MCF 10A (cell line): ENCODE measurements around the gene ARHGAP40. TPM values are rescaled to one million over a fixed set of nuclear protein-coding genes. Genes with fewer than 3 reads are reported as not detected.

Experiments used
- BruUV-seq: library from RNA; stranded (reverse); fragments of 400-500 nt; replicated peaks from 2 replicates; lab custom pipeline; 2021; lab: Mats Ljungman, UMichigan
- CTCF ChIA-PET: fragments of 300-600 bp; sonication (Branson Sonifier 250); formaldehyde crosslinking; extraction: SDS; loops from one replicate; lab custom pipeline; 2021; ENCODE audit warnings: antibody characterized with exemption, inconsistent platforms; lab: Yijun Ruan, JAX
- POLR2A ChIA-PET: fragments of 300-600, 350-650 bp; sonication (Branson Sonifier 250); formaldehyde crosslinking; extraction: SDS; loops from one replicate; lab custom pipeline; 2020; ENCODE audit warnings: antibody characterized with exemption, inconsistent platforms; lab: Yijun Ruan, JAX
- DNase-seq: peaks from one replicate; pipeline ENCODE4 v3.0.0-alpha.2; 2018; ENCODE audit not compliant: unreplicated experiment
- H3K27ac Mint-ChIP-seq: one replicate; pipeline ENCODE4 v1.8.0; 2022; ENCODE audit warnings: mild to moderate bottlenecking, low read depth, mixed read lengths; ENCODE audit not compliant: unreplicated experiment
- H3K27me3 Mint-ChIP-seq: one replicate; pipeline ENCODE4 v1.8.0; 2022; ENCODE audit warnings: mixed read lengths; ENCODE audit not compliant: insufficient read depth, unreplicated experiment
- H3K36me3 Mint-ChIP-seq: one replicate; pipeline ENCODE4 v1.8.0; 2022; ENCODE audit warnings: mild to moderate bottlenecking, moderate library complexity, mixed read lengths; ENCODE audit not compliant: insufficient read depth, unreplicated experiment
- H3K4me1 Mint-ChIP-seq: one replicate; pipeline ENCODE4 v1.8.0; 2022; ENCODE audit warnings: mixed read lengths; ENCODE audit not compliant: insufficient read depth, unreplicated experiment
- H3K4me3 Mint-ChIP-seq: one replicate; pipeline ENCODE4 v1.8.0; 2022; ENCODE audit warnings: mild to moderate bottlenecking, moderate library complexity, mixed read lengths; ENCODE audit not compliant: unreplicated experiment
- H3K9me3 Mint-ChIP-seq: one replicate; pipeline ENCODE4 v1.8.0; 2022; ENCODE audit warnings: mixed read lengths; ENCODE audit not compliant: unreplicated experiment
- intact Hi-C: fragments of 100-400 bp; cut with micrococcal nuclease; formaldehyde crosslinking; loops from 2 replicates; pipeline ENCODE4 v1.14.1; 2022
- total RNA-seq: library from RNA; stranded (reverse); gene quantifications from 2 replicates; pipeline ENCODE4 v1.2.3, GENCODE V29; 2022
- TF ChIP-seq, protein P1 (sequence below): fragments of 200-600 bp; IDR thresholded peaks from one replicate; pipeline ENCODE4 v1.8.0; 2022; ENCODE audit warnings: antibody characterized with exemption, mild to moderate bottlenecking; ENCODE audit not compliant: unreplicated experiment

Gene ARHGAP40
- total RNA-seq, 1 experiment from 2014 or later, result not detected

DNA sequence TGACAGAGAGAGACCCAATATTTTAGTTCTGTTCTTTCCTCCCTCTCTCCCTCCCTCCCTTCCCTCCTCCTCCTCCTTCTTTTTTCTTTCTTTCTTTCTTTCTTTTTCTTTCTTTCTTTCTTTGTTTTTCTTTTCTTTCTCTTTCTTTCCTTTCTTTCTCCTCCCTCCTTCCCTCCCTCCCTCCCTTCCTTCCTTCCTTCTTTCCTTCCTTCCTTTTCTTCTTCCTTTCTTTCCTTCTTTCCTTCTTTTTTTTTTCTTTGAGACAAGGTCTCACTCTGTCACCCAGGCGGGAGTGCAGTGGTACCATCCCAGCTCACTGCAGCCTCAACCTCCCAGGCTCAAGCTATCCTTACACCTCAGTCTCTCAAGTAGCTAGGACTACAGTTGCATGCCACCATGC, 28.4 kb downstream of the ARHGAP40 start:
- Mint-ChIP-seq H3K27me3 (no peaks in the 10 kb centered on the region), H3K36me3 (no peaks in the 10 kb centered on the region), H3K4me3 (no peak overlapping the region), H3K9me3 (no peaks in the 10 kb centered on the region), H3K27ac (no peak overlapping the region), H3K4me1 (peaks cover 10% of the 10 kb centered on the region)
- DNase-seq, result no peak
- CTCF ChIA-PET, result interaction anchor here (1.2 to 2.0 kb wide), 4 partner anchors 15 to 121 kb away, joined by 3 to 10 read pairs (median 6); no protein-coding TSS in a partner anchor
- TF ChIP-seq, protein P1, sequence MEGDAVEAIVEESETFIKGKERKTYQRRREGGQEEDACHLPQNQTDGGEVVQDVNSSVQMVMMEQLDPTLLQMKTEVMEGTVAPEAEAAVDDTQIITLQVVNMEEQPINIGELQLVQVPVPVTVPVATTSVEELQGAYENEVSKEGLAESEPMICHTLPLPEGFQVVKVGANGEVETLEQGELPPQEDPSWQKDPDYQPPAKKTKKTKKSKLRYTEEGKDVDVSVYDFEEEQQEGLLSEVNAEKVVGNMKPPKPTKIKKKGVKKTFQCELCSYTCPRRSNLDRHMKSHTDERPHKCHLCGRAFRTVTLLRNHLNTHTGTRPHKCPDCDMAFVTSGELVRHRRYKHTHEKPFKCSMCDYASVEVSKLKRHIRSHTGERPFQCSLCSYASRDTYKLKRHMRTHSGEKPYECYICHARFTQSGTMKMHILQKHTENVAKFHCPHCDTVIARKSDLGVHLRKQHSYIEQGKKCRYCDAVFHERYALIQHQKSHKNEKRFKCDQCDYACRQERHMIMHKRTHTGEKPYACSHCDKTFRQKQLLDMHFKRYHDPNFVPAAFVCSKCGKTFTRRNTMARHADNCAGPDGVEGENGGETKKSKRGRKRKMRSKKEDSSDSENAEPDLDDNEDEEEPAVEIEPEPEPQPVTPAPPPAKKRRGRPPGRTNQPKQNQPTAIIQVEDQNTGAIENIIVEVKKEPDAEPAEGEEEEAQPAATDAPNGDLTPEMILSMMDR, result no peak
- POLR2A ChIA-PET, result no interaction called here
- intact Hi-C loops, result no loop called here
- BruUV-seq, result no TSS peak

DNA sequence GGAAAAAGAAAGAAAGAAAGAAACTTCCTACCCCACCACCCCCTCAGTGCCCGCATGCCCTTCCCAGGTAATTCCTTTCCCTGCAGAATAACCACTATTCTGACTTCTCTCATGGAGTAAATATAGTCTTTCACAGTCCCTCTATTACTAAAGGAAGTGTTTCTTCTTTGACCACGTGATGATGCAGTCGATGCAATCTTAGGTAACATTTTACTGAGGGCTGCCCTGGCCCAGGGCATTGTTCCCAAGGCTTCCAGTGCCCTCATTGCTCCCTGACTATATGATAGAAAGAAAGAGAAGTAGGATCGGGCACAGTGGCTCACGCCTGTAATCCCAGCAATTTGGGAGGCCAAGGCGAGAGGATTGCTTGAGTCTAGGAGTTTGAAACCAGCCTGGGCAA, 29.1 kb downstream of the ARHGAP40 start:
- H3K4me1 Mint-ChIP-seq, result peaks cover 10% of the 10 kb centered on the region
- DNase-seq, result no peak
- H3K9me3 Mint-ChIP-seq, result no peaks in the 10 kb centered on the region
- H3K27ac Mint-ChIP-seq, result peak overlapping the region; percentile 23
- intact Hi-C loops, result no loop called here
- no peak overlapping the region for H3K4me3 Mint-ChIP-seq
- TF ChIP-seq, protein P1, result no peak
- no peaks in the 10 kb centered on the region for H3K36me3 Mint-ChIP-seq
- no peaks in the 10 kb centered on the region for H3K27me3 Mint-ChIP-seq
- CTCF ChIA-PET, result interaction anchor here (0.6 to 1.4 kb wide), 4 partner anchors 15 to 418 kb away, joined by 3 read pairs; no protein-coding TSS in a partner anchor
- no TSS peak for BruUV-seq
- POLR2A ChIA-PET, result no interaction called here

DNA sequence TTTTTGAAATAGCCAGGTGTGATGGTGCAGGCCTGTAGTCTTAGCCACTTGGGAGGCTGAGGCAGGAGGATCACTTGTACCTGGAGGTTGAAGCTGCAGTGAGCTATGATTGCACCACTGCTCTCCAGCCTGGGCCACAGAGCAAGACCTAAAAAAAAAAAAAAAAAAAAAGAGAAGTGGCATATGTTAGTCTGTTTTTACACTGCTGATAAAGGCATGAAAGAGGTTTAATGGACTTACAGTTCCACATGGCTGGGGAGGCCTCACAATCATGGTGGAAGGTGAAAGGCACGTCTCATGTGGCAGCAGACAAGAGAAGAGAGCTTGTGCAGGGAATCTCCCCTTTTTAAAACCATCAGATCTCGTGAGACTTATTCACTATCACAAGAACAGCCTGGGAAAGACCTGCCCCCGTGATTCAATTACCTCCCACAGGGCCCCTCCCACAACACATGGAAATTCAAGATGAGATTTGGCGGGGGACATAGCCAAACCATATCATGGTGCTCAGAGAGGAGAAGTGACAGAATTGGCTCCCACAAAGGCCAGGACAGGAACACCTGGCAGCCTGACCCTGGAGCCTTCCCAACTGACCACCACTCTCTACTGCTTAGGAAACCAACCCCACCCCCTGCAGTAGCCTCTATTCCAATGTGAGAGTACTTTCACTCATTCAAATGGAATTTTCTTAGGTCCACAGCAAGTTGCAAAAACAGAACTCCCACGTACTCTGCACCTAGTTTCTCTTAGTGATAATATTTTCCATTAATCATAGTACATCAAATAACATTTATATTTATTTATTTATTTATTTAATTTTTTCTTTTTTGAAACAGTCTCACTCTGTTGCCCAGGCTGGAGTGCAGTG, 29.8 kb downstream of the ARHGAP40 start:
- Mint-ChIP-seq H3K4me1 (peaks cover 10% of the 10 kb centered on the region), H3K4me3 (no peak overlapping the region), H3K36me3 (no peaks in the 10 kb centered on the region), H3K27ac (peak overlapping the region; percentile 23), H3K27me3 (no peaks in the 10 kb centered on the region), H3K9me3 (no peaks in the 10 kb centered on the region)
- DNase-seq, result no peak
- TF ChIP-seq, protein P1, result no peak
- ChIA-PET POLR2A (interaction anchor here (0.7 kb wide), 1 partner anchor 96 kb away, joined by 3 read pairs; no protein-coding TSS in a partner anchor), CTCF (interaction anchor here (0.6 to 2.8 kb wide), 7 partner anchors 9 to 417 kb away, joined by 3 to 16 read pairs (median 3); no protein-coding TSS in a partner anchor)
- BruUV-seq, result TSS peak; percentile 75
- intact Hi-C loops, result no loop called here

DNA sequence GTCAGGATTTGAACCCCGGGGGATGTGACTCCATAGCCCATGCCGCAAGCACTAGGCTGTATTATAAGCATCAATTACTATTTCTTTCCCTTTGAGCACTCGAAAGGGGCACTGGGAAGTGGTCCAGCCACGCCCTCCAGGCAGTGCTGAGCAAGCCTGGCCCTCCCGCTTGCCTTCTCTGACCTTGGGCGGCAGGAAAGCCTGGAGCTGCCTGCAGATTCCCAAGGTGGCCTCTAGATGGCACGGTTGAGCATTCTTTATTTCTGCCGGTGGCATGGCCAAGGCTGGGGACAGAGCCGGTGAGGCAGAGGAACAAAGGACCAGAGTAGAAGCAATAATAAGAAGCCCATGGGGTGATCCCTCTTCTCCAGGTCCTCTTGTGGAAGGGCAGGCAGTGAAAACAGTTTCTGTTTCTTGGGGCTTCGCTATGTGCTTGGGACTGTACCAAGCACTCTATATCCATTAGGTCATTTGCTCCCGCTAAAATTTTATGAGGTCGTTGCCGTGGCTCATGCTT, 32.0 kb downstream of the ARHGAP40 start:
- H3K27ac Mint-ChIP-seq, result no peak overlapping the region
- no TSS peak for BruUV-seq
- no peaks in the 10 kb centered on the region for H3K36me3 Mint-ChIP-seq
- TF ChIP-seq, protein P1, result peak; percentile 84
- peak; percentile 63 for DNase-seq
- POLR2A ChIA-PET, result interaction anchor here (0.7 kb wide), 1 partner anchor 199 kb away, joined by 3 read pairs; no protein-coding TSS in a partner anchor
- intact Hi-C loops, result no loop called here
- no peak overlapping the region for H3K4me3 Mint-ChIP-seq
- H3K27me3 Mint-ChIP-seq, result no peaks in the 10 kb centered on the region
- CTCF ChIA-PET, result interaction anchor here (0.5 to 2.8 kb wide), 27 partner anchors 8 to 416 kb away, joined by 3 to 20 read pairs (median 3); partner anchors contain the start of gene DHX35
- peaks cover 10% of the 10 kb centered on the region for H3K4me1 Mint-ChIP-seq
- H3K9me3 Mint-ChIP-seq, result no peaks in the 10 kb centered on the region
